H1 (cell line): ENCODE results near the gene BPIFB2. TPM values are rescaled to one million over a fixed set of nuclear protein-coding genes. Genes with fewer than 3 reads are reported as not detected.

ENCODE experiments used
- CTCF ChIA-PET: fragments of 300-600 bp; sonication (Branson Sonifier 250); formaldehyde crosslinking; loops from one replicate; lab custom pipeline; 2021; ENCODE audit not compliant: partially characterized antibody; lab: Charles Lee
- POLR2A ChIA-PET: fragments of 300-600 bp; sonication (Branson Sonifier 250); formaldehyde crosslinking; loops from one replicate; lab custom pipeline; 2021; ENCODE audit warnings: inconsistent platforms; ENCODE audit not compliant: partially characterized antibody; lab: Charles Lee
- DNase-seq, 2 experiments: peaks; one replicate each; pipeline versions ENCODE4 v3.0.0 to v3.0.0-alpha.2; 2010 to 2022; ENCODE audit warnings: low spot score in 2 of 2, low read depth in 1 of 2, mixed read lengths in 1 of 2
- FAIRE-seq: peaks from 2 replicates; lab custom pipeline; 2011; peaks lifted over from hg19 to GRCh38; lab: Jason Lieb, UNC
- H2AFZ ChIP-seq: 2 replicates; pipeline ENCODE4 v1.8.1; 2012; ENCODE audit warnings: low read length, inconsistent platforms
- H2AK5ac ChIP-seq: 2 replicates; pipeline ENCODE4 v1.6.1; 2013; ENCODE audit warnings: low read depth, low read length
- H2BK120ac ChIP-seq: replicated peaks from 2 replicates; pipeline ENCODE3; 2013; ENCODE audit warnings: low read depth, low read length, inconsistent platforms
- H2BK12ac ChIP-seq: 2 replicates; pipeline ENCODE4 v1.6.1; 2013; ENCODE audit warnings: low read depth, low read length
- H2BK15ac ChIP-seq: 2 replicates; pipeline ENCODE4 v1.6.1; 2013; ENCODE audit warnings: low read length
- H2BK20ac ChIP-seq: 2 replicates; pipeline ENCODE4 v1.6.1; 2013; ENCODE audit warnings: low read length
- H2BK5ac ChIP-seq: 2 replicates; pipeline ENCODE4 v1.6.1; 2013; ENCODE audit warnings: low read depth, low read length
- H3K14ac ChIP-seq: 2 replicates; pipeline ENCODE4 v1.6.1; 2013; ENCODE audit warnings: inconsistent platforms; ENCODE audit not compliant: insufficient read length
- H3K18ac ChIP-seq: 2 replicates; pipeline ENCODE4 v1.6.1; 2013; ENCODE audit warnings: low read length; ENCODE audit errors: extremely low read depth
- H3K23ac ChIP-seq: 2 replicates; pipeline ENCODE4 v1.6.1; 2013; ENCODE audit warnings: inconsistent platforms; ENCODE audit not compliant: insufficient read length
- H3K23me2 ChIP-seq: 2 replicates; pipeline ENCODE4 v1.6.1; 2013; ENCODE audit warnings: low read depth, low read length
- H3K27ac ChIP-seq: 2 replicates; pipeline ENCODE4 v1.6.1; 2011; ENCODE audit warnings: low read depth, low read length, inconsistent platforms
- H3K27me3 ChIP-seq, 4 experiments: replicated peaks in 1 of 4; 1 replicate in 1 of 4; 2 replicates in 3 of 4; pipeline versions ENCODE4 v1.6.1 to v1.8.1; 2011 to 2013; ENCODE audit warnings: low read length in 3 of 4, mild to moderate bottlenecking in 3 of 4, inconsistent platforms in 2 of 4, mixed read lengths in 2 of 4, moderate library complexity in 1 of 4; ENCODE audit not compliant: control insufficient read depth in 3 of 4, insufficient read depth in 3 of 4; ENCODE audit errors: extremely low read depth in 1 of 4
- H3K36me3 ChIP-seq, 4 experiments: 2 replicates each; pipeline versions ENCODE4 v1.6.1 to v1.8.1; 2011 to 2013; ENCODE audit warnings: mild to moderate bottlenecking in 4 of 4, low read length in 3 of 4, moderate library complexity in 2 of 4, control low read depth in 1 of 4, inconsistent platforms in 1 of 4; ENCODE audit not compliant: insufficient read depth in 4 of 4, control insufficient read depth in 2 of 4
- H3K4ac ChIP-seq: replicated peaks from 2 replicates; pipeline ENCODE3; 2013; ENCODE audit warnings: low read length, low read depth, mixed read lengths, inconsistent platforms; ENCODE audit not compliant: insufficient read length
- H3K4me1 ChIP-seq, 4 experiments: replicated peaks in 1 of 4; 1 replicate in 1 of 4; 2 replicates in 3 of 4; pipeline versions ENCODE4 v1.6.1 to v1.8.1; 2011 to 2013; ENCODE audit warnings: low read length in 3 of 4, inconsistent platforms in 2 of 4, mixed read lengths in 1 of 4; ENCODE audit not compliant: insufficient read depth in 4 of 4, control insufficient read depth in 3 of 4
- H3K4me2 ChIP-seq, 2 experiments: 2 replicates each; pipeline versions ENCODE4 v1.6.1 to v1.8.1; 2011 to 2013; ENCODE audit warnings: low read depth in 2 of 2, low read length in 2 of 2, control low read depth in 1 of 2, inconsistent platforms in 1 of 2, mild to moderate bottlenecking in 1 of 2; ENCODE audit not compliant: insufficient read depth in 1 of 2
- H3K4me3 ChIP-seq, 4 experiments: fragments of 200-600, 300-600 bp in 1 of 4; sonication (generic), shearing (Covaris generic), sonication (Bioruptor Twin) in 1 of 4; 2 replicates each; pipeline versions ENCODE4 v1.5.1 to v1.8.1; 2011 to 2016; ENCODE audit warnings: low read length in 4 of 4, low read depth in 3 of 4, control low read depth in 2 of 4, inconsistent platforms in 2 of 4, mild to moderate bottlenecking in 2 of 4, mixed read lengths in 1 of 4, moderate library complexity in 1 of 4; ENCODE audit not compliant: insufficient read depth in 2 of 4; ENCODE audit errors: extremely low read depth in 1 of 4
- H3K56ac ChIP-seq: replicated peaks from 2 replicates; pipeline ENCODE3; 2013; ENCODE audit warnings: low read depth, mild to moderate bottlenecking, mixed read lengths, low read length, inconsistent platforms; ENCODE audit not compliant: insufficient read length
- H3K79me1 ChIP-seq: 2 replicates; pipeline ENCODE4 v1.6.1; 2013; ENCODE audit warnings: low read depth, low read length, control low read depth
- H3K79me2 ChIP-seq, 2 experiments: 2 replicates each; pipeline versions ENCODE4 v1.6.1 to v1.8.1; 2012 to 2013; ENCODE audit warnings: low read length in 2 of 2, mild to moderate bottlenecking in 2 of 2, inconsistent platforms in 1 of 2; ENCODE audit not compliant: insufficient read depth in 2 of 2, control insufficient read depth in 1 of 2
- H3K9ac ChIP-seq, 4 experiments: replicated peaks in 1 of 4; 1 replicate in 1 of 4; 2 replicates in 3 of 4; pipeline versions ENCODE4 v1.6.1 to v1.8.1; 2011 to 2013; ENCODE audit warnings: low read depth in 3 of 4, low read length in 3 of 4, control low read depth in 2 of 4, mild to moderate bottlenecking in 2 of 4, moderate library complexity in 2 of 4, inconsistent platforms in 1 of 4; ENCODE audit errors: extremely low read depth in 1 of 4
- H3K9me3 ChIP-seq, 2 experiments: 2 replicates each; pipeline versions ENCODE4 v1.6.1 to v1.8.1; 2012 to 2013; ENCODE audit warnings: mild to moderate bottlenecking in 2 of 2, moderate library complexity in 2 of 2, control low read depth in 1 of 2, inconsistent platforms in 1 of 2, low read depth in 1 of 2, low read length in 1 of 2, mixed read lengths in 1 of 2; ENCODE audit not compliant: insufficient read depth in 2 of 2
- H4K20me1 ChIP-seq, 2 experiments: replicated peaks in 1 of 2; 2 replicates each; pipeline versions ENCODE3 to v1.8.1; 2011 to 2013; ENCODE audit warnings: inconsistent platforms in 2 of 2, low read length in 2 of 2, mild to moderate bottlenecking in 1 of 2; ENCODE audit not compliant: insufficient read depth in 2 of 2, control insufficient read depth in 1 of 2
- H4K5ac ChIP-seq: 2 replicates; pipeline ENCODE4 v1.6.1; 2013; ENCODE audit warnings: low read length, low read depth, mixed read lengths, inconsistent platforms; ENCODE audit not compliant: insufficient read length
- H4K8ac ChIP-seq: 2 replicates; pipeline ENCODE4 v1.8.0; 2013; ENCODE audit warnings: mild to moderate bottlenecking, moderate library complexity, low read length, inconsistent platforms; ENCODE audit not compliant: insufficient read depth; ENCODE audit errors: extremely low read depth
- H4K91ac ChIP-seq: replicated peaks from 2 replicates; pipeline ENCODE3; 2013; ENCODE audit warnings: low read length, mixed read lengths, inconsistent platforms; ENCODE audit not compliant: insufficient read length
- ASH2L ChIP-seq: fragments of 200-600, 300-600 bp; sonication (generic); IDR thresholded peaks from one replicate; pipeline ENCODE4 v1.7.1; 2017; ENCODE audit warnings: low read length
- WGBS, 2 experiments: shearing (Covaris generic) in 1 of 2; methylation state at CpG; one replicate each; pipeline versions ENCODE4 v1.1.6 to v1.1.7; 2013 to 2015; ENCODE audit warnings: low lambda C conversion rate in 2 of 2, mixed read lengths in 2 of 2, inconsistent platforms in 1 of 2, low coverage in 1 of 2, missing lambda C conversion rate in 1 of 2; ENCODE audit not compliant: insufficient replicate concordance in 2 of 2, insufficient coverage in 1 of 2, insufficient read length in 1 of 2; ENCODE audit errors: extremely low coverage in 1 of 2, missing lambda C conversion rate in 1 of 2; 5-methylcytosine and 5-hydroxymethylcytosine counted together
- polyA plus RNA-seq, 7 experiments: library from polyadenylated mRNA; depleted of rRNA in 3 of 7; stranded (reverse) in 5 of 7; unstranded in 2 of 7; fragments of >200 nt in 5 of 7; fragments of 200-250 nt in 2 of 7; gene quantifications; 1 replicate in 5 of 7; 2 replicates in 1 of 7; 4 replicates in 1 of 7; pipeline versions ENCODE4 v1.2.1 to v1.2.3, GENCODE V29; 2011 to 2013; ENCODE audit warnings: missing spikeins in 2 of 7, mixed read lengths in 2 of 7
- total RNA-seq: library from RNA; stranded (reverse); fragmentation: NEBNext Ultra II Directional; extraction: Animal tissue kit (Norgen Biotek cat#: 25700); gene quantifications from 2 replicates; pipeline ENCODE4 v1.2.1, GENCODE V29; 2021

BPIFB2 gene
- total and polyA plus RNA-seq, 2 of the 8 experiments (the other 6 are each of a cell fraction or from before 2014, with no cell fraction given), result not detected

DNA sequence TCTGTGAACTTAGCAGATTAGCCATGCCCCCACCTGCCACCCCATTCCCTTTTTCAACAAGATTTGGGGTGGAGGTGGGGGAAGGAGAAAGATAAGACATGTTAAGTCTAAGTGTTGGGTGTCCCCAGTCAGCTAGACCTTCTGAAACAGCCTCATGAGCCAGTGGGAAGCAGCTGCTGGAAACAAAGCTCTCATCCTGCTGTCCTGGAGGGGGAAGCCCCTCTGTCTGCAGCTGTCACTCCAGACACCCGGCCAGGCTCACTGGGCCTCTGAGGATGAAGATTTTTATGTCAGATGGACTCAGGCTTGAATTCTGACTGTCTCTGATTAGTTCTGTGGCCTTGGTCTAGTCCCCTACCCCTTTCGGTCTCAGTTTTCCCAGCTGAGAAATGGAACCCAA, 47.3 kb downstream of the BPIFB2 start:
- ChIA-PET CTCF (interaction anchor here (0.6 to 1.4 kb wide), 5 partner anchors 13 to 557 kb away, joined by 3 read pairs; no protein-coding TSS in a partner anchor), POLR2A (no interaction called here)
- no peak for TF ChIP-seq ASH2L

More for the DNA sequence above, 47.3 kb downstream of the BPIFB2 start:
- H4K8ac ChIP-seq, result no peak overlapping the region
- no peak overlapping the region for H2BK15ac ChIP-seq
- H3K9me3 ChIP-seq, result no peaks in the 10 kb centered on the region
- no peak overlapping the region for H3K56ac ChIP-seq
- no peaks in the 10 kb centered on the region for H3K79me1 ChIP-seq
- H2BK12ac ChIP-seq, result no peak overlapping the region
- H2AFZ ChIP-seq, result no peak overlapping the region
- H2BK5ac ChIP-seq, result no peak overlapping the region
- H3K14ac ChIP-seq, result no peak overlapping the region
- H3K9ac ChIP-seq, result no peak overlapping the region
- H3K27ac ChIP-seq, result no peak overlapping the region
- no peak overlapping the region for H4K91ac ChIP-seq
- H3K27me3 ChIP-seq, result no peaks in the 10 kb centered on the region
- no peaks in the 10 kb centered on the region for H3K79me2 ChIP-seq
- no peaks in the 10 kb centered on the region for H4K20me1 ChIP-seq
- H3K23ac ChIP-seq, result no peak overlapping the region
- H3K4me2 ChIP-seq, result no peak overlapping the region
- H3K18ac ChIP-seq, result no peak overlapping the region
- no peak overlapping the region for H2BK120ac ChIP-seq
- peaks cover 0 to 4% (median 2%) of the 10 kb centered on the region in 4 experiments; a peak in 3 of 7 replicates for H3K4me1 ChIP-seq
- 83% methylated on average over 2 of the region's 2 CpGs; no CpG with 5 or more reads in 1 of the 2 experiments for WGBS, 2 experiments
- no peaks in the 10 kb centered on the region for H3K36me3 ChIP-seq
- H2AK5ac ChIP-seq, result no peak overlapping the region
- no peak overlapping the region for H4K5ac ChIP-seq
- H2BK20ac ChIP-seq, result no peak overlapping the region
- DNase-seq, result no peak
- FAIRE-seq, result no peak
- H3K23me2 ChIP-seq, result no peaks in the 10 kb centered on the region
- no peak overlapping the region for H3K4me3 ChIP-seq
- H3K4ac ChIP-seq, result no peak overlapping the region
